ENCODE results near the gene OR10A5.
"Not testable (repeated sequence)": the region's sequence is repeated elsewhere in the genome, so short reads cannot be mapped to it uniquely, and the experiment has no call there.

The OR10A5 gene

GRCh38 chr11:6876325-6876724, 30.8 kb downstream of the OR10A5 start, which contains the start of gene OR10A4:
OR10A4 (plus strand) TSS chr11:6876625; CDS start chr11:6876648, 23 bp downstream.
- no peak for DNase-seq (ENCODE audit: low spot score)

- no peak for DNase-seq (ENCODE audit: low spot score)
Measured at GRCh38 chr11:6876914-6877313, 31.4 kb downstream of the OR10A5 start.

- no peak for DNase-seq (ENCODE audit: low spot score)
Measured at GRCh38 chr11:6882751-6883150, 37.3 kb downstream of the OR10A5 start.

GRCh38 chr11:6887711-6888110, 42.2 kb downstream of the OR10A5 start:
- DNase-seq (ENCODE audit: low spot score), result not testable (repeated sequence)

- DNase-seq (ENCODE audit: low spot score), result no peak
Measured at GRCh38 chr11:6888830-6889229, 43.3 kb downstream of the OR10A5 start.

GRCh38 chr11:6889835-6890234, 44.4 kb downstream of the OR10A5 start:
- no peak for DNase-seq (ENCODE audit: low spot score)

GRCh38 chr11:6892400-6892799, 46.9 kb downstream of the OR10A5 start, which contains the start of gene OR2D2:
OR2D2 (minus strand) TSS chr11:6892500; CDS start chr11:6892500, 0 bp downstream.
- DNase-seq (ENCODE audit: low spot score), result no peak

- DNase-seq (ENCODE audit: low spot score), result no peak
Measured at GRCh38 chr11:6894097-6894496, 48.6 kb downstream of the OR10A5 start.

GRCh38 chr11:6895010-6895409, 49.5 kb downstream of the OR10A5 start:
- peak; percentile 17 for DNase-seq (ENCODE audit: low spot score)
